ENCODE data around the gene SPIRE2. TPM values are rescaled to one million over a fixed set of nuclear protein-coding genes. Genes with fewer than 3 reads are reported as not detected.
A peak's percentile ranks its signal among the peaks of the same experiment; 100 is the strongest.

Gene SPIRE2
- total and polyA plus RNA-seq, 2 of the 4 experiments (the other 2 are of a cell fraction), result 0.72 to 1.9 TPM

DNA sequence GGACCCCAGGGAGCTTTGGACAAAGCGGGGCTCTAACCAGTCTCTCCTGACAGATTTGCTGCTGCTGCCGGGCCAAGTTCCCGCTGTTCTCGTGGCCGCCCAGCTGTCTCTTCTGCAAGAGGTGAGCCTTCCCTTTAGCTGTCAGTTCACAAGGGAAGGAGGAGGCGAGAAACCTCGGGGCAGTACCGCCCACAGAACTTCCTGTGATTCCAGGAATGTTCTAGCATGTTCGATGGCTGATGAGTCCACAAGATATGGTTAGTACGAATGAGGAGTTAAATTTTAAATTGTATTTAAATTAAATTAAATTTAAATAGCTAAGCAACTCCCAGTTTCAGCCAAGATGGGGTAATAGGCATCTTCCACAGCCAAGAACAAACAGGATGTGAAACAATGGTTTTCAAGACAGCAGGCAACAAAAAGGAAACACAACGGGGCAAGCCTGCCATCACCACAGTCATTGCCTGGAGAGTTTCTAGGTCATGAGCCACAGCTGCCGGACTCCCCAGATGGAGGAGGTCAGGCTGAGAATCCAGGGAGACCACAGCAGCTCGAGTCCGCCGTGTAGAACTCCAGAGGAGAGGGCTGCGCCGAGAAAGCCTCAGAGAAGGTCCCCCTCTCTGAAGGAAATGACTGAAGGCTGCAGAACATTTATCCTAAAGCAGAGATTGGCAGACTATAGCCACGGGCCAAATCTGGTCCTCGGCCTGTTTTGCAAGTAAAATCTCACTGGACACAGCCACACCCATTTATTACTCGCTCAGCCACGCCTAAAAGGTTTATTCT, 35.7 kb downstream of the SPIRE2 start:
- Histone ChIP-seq H3K4me2 (ENCODE audit: low read depth, low read length) (no peak overlapping the region), H3K4ac (ENCODE audit: low read depth, low read length) (no peak overlapping the region; the same call in 1 of the 2 replicates), H3K56ac (ENCODE audit: extremely low read depth, insufficient read depth, low read length) (no peak overlapping the region), H2AK5ac (ENCODE audit: low read depth, low read length) (no peak overlapping the region), H3K27ac (ENCODE audit: insufficient read depth, low read length) (no peak overlapping the region), H4K20me1 (ENCODE audit: insufficient read depth, low read length) (0 out of 2 replicates have a peak, but pooled peaks cover 8% of the 10 kb centered on the region), H2AK9ac (replicated peaks; ENCODE audit: low read depth, low read length, poor library complexity) (no peak overlapping the region), H4K91ac (ENCODE audit: insufficient read depth, low read depth, low read length) (no peak overlapping the region), H2AFZ (replicated peaks; ENCODE audit: low read length, poor library complexity) (no peak overlapping the region), H3K36me3 (ENCODE audit: control insufficient read depth, insufficient read depth, low read length) (peaks cover 3% of the 10 kb centered on the region; the same call in 1 of the 2 replicates), H3K9me3 (ENCODE audit: control insufficient read depth, insufficient read depth, low read length) (peaks cover 5% of the 10 kb centered on the region), H3K9me1 (ENCODE audit: insufficient read depth, low read length) (peaks cover 3% of the 10 kb centered on the region), H3K4me3 (ENCODE audit: insufficient read depth, low read depth, low read length) (no peak overlapping the region), H3K18ac (ENCODE audit: low read depth, low read length) (no peak overlapping the region), H3K9ac (ENCODE audit: low read depth, low read length) (no peak overlapping the region), H2BK15ac (ENCODE audit: low read depth, low read length) (no peak overlapping the region), H2BK20ac (ENCODE audit: low read depth, low read length) (no peak overlapping the region), H2BK5ac (ENCODE audit: low read depth, low read length, poor library complexity, severe bottlenecking) (no peak overlapping the region), H2BK120ac (ENCODE audit: low read depth, low read length) (no peak overlapping the region), H3K79me1 (ENCODE audit: low read depth in 1 of 2, low read length in 2 of 2) (no peaks in the 10 kb centered on the region; a peak in 1 of 4 replicates), H3K14ac (replicated peaks; ENCODE audit: low read depth, low read length) (0 out of 2 replicates have a peak overlapping the region, but pooled peaks have one; percentile 28), H3K27me3 (ENCODE audit: control insufficient read depth, insufficient read depth, low read length) (no peaks in the 10 kb centered on the region), H4K5ac (ENCODE audit: low read depth, low read length) (no peak overlapping the region; the same call in 1 of the 2 replicates), H3K23ac (ENCODE audit: low read depth, low read length) (no peak overlapping the region), H4K8ac (ENCODE audit: low read depth in 2 of 2, low read length in 2 of 2) (peak overlapping the region in 1 of 2 experiments; percentile 58; a peak in 1 of 4 replicates), H3K4me1 (ENCODE audit: control insufficient read depth, insufficient read depth, low read length) (peaks cover 6% of the 10 kb centered on the region)
- peak; percentile 40 for DNase-seq
- CTCF ChIA-PET, result interaction anchor here (0.8 kb wide), 1 partner anchor 9 kb away, joined by 3 read pairs; the partner anchor contains the start of gene TCF25
- no TSS peak for BruUV-seq (replicated peaks)
- intact Hi-C loops (cut with micrococcal nuclease) (loop anchor here (5.0 kb wide), 1 partner anchor 142 kb away; the partner anchor contains the start of genes VPS9D1 and ZNF276), in situ Hi-C loops (cut with MboI; ENCODE audit: low sequenced_read_pairs) (no loop called here), dilution Hi-C loops (cut with HindIII; ENCODE audit: low sequenced_read_pairs, unreplicated experiment) (no loop called here)
- ATAC-seq (ENCODE audit: low read depth), result no peak
- POLR2A ChIA-PET (ENCODE audit: unreplicated experiment), result no interaction called here
- 66% methylated on average over 9 of the region's 21 CpGs; no CpG with 5 or more reads in 1 of the 2 experiments for WGBS, 2 experiments (ENCODE audit: extremely low coverage in 2 of 2, insufficient read length in 1 of 2)
- no peak for TF ChIP-seq FOS (IDR thresholded peaks at IDR 0.05; ENCODE audit: low read depth, low read length)
- TF ChIP-seq, protein P1, sequence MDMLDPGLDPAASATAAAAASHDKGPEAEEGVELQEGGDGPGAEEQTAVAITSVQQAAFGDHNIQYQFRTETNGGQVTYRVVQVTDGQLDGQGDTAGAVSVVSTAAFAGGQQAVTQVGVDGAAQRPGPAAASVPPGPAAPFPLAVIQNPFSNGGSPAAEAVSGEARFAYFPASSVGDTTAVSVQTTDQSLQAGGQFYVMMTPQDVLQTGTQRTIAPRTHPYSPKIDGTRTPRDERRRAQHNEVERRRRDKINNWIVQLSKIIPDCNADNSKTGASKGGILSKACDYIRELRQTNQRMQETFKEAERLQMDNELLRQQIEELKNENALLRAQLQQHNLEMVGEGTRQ (IDR thresholded peaks at IDR 0.05; ENCODE audit: low read depth, low read length), result no peak
- TF ChIP-seq, protein P2, sequence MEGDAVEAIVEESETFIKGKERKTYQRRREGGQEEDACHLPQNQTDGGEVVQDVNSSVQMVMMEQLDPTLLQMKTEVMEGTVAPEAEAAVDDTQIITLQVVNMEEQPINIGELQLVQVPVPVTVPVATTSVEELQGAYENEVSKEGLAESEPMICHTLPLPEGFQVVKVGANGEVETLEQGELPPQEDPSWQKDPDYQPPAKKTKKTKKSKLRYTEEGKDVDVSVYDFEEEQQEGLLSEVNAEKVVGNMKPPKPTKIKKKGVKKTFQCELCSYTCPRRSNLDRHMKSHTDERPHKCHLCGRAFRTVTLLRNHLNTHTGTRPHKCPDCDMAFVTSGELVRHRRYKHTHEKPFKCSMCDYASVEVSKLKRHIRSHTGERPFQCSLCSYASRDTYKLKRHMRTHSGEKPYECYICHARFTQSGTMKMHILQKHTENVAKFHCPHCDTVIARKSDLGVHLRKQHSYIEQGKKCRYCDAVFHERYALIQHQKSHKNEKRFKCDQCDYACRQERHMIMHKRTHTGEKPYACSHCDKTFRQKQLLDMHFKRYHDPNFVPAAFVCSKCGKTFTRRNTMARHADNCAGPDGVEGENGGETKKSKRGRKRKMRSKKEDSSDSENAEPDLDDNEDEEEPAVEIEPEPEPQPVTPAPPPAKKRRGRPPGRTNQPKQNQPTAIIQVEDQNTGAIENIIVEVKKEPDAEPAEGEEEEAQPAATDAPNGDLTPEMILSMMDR (conservative IDR thresholded peaks at IDR 0.05; ENCODE audit: low read depth, low read length), result no peak
- no peak for TF ChIP-seq MXI1 (IDR thresholded peaks at IDR 0.05; ENCODE audit: borderline replicate concordance, low read depth, low read length)
- no peak for TF ChIP-seq CEBPB (IDR thresholded peaks at IDR 0.05; ENCODE audit: low read depth, low read length)
- TF ChIP-seq SMC3 (IDR thresholded peaks at IDR 0.05; ENCODE audit: low read depth, low read length), result no peak
- no peak for TF ChIP-seq CHD1 (IDR thresholded peaks at IDR 0.05; ENCODE audit: low read depth, low read length)
- TF ChIP-seq RCOR1 (IDR thresholded peaks at IDR 0.05; ENCODE audit: insufficient replicate concordance, low read length), result no peak
- TF ChIP-seq RFX5 (IDR thresholded peaks at IDR 0.05; ENCODE audit: low read depth, low read length), result no peak
- TF ChIP-seq NFE2L2 (IDR thresholded peaks at IDR 0.05; ENCODE audit: low read depth, low read length), result no peak
- TF ChIP-seq MAZ (IDR thresholded peaks at IDR 0.05; ENCODE audit: borderline replicate concordance, low read depth, low read length), result no peak
- TF ChIP-seq, protein P3, sequence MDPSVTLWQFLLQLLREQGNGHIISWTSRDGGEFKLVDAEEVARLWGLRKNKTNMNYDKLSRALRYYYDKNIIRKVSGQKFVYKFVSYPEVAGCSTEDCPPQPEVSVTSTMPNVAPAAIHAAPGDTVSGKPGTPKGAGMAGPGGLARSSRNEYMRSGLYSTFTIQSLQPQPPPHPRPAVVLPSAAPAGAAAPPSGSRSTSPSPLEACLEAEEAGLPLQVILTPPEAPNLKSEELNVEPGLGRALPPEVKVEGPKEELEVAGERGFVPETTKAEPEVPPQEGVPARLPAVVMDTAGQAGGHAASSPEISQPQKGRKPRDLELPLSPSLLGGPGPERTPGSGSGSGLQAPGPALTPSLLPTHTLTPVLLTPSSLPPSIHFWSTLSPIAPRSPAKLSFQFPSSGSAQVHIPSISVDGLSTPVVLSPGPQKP (IDR thresholded peaks at IDR 0.05; ENCODE audit: borderline replicate concordance, low read depth, low read length), result no peak
- no peak for TF ChIP-seq BHLHE40 (IDR thresholded peaks at IDR 0.05; ENCODE audit: low read depth, low read length)

Data from IMR-90 (cell line).